ENCODE measurements around the gene EVI2A. TPM values are rescaled to one million over a fixed set of nuclear protein-coding genes. Genes with fewer than 3 reads are reported as not detected.

The EVI2A gene
- total and polyA plus RNA-seq, 2 donors (not counting 1 experiment from before 2014, with no cell fraction given), result 0.77 to 22.8 TPM

GRCh38 chr17:31364012-31364411, 42.6 kb upstream of the EVI2A start:
- H3K79me2 ChIP-seq (ENCODE audit: control insufficient read depth, insufficient read depth, low read length), result no peaks in the 10 kb centered on the region
- H3K9ac ChIP-seq (ENCODE audit: insufficient read depth, low read length), result no peak overlapping the region
- H2AFZ ChIP-seq (ENCODE audit: low read length), result no peak overlapping the region
- H4K20me1 ChIP-seq (ENCODE audit: control insufficient read depth, extremely low read depth, insufficient read depth, low read length), result no peaks in the 10 kb centered on the region
- H3K4me3 ChIP-seq (replicated peaks in 1 of 4; ENCODE audit: control extremely low read depth in 1 of 4, insufficient read depth in 1 of 4, low read depth in 3 of 4, low read length in 4 of 4), result no peak overlapping the region
- no peaks in the 10 kb centered on the region for H3K9me3 ChIP-seq (ENCODE audit: control insufficient read depth, insufficient read depth, low read depth, low read length)
- no peak overlapping the region for H3K4me2 ChIP-seq (ENCODE audit: extremely low read depth, insufficient read depth, low read length)
- H3K27ac ChIP-seq (ENCODE audit: insufficient read depth, low read length), result no peak overlapping the region
- no peaks in the 10 kb centered on the region for H3K4me1 ChIP-seq (ENCODE audit: control insufficient read depth, extremely low read depth, insufficient read depth, low read length)
- H3K36me3 ChIP-seq (ENCODE audit: control insufficient read depth, insufficient read depth, low read length), result no peaks in the 10 kb centered on the region
- DNase-seq (ENCODE audit: low read depth in 2 of 2), result no peak
- no peaks in the 10 kb centered on the region for H3K27me3 ChIP-seq (ENCODE audit: control insufficient read depth, insufficient read depth, low read length)
- TF ChIP-seq EZH2 (IDR thresholded peaks at IDR 0.05; ENCODE audit: low read length, missing control alignments) (no peak), CTCF (conservative IDR thresholded peaks at IDR 0.05 in 1 of 2, IDR thresholded peaks at IDR 0.05 in 1 of 2; ENCODE audit: low read depth in 1 of 2, low read length in 2 of 2) (no peak)

GRCh38 chr17:31357839-31358394, 36.5 kb upstream of the EVI2A start:
- H4K20me1 ChIP-seq (ENCODE audit: control insufficient read depth, extremely low read depth, insufficient read depth, low read length), result no peaks in the 10 kb centered on the region
- no peak overlapping the region for H2AFZ ChIP-seq (ENCODE audit: low read length)
- H3K36me3 ChIP-seq (ENCODE audit: control insufficient read depth, insufficient read depth, low read length), result no peaks in the 10 kb centered on the region
- H3K27me3 ChIP-seq (ENCODE audit: control insufficient read depth, insufficient read depth, low read length), result no peaks in the 10 kb centered on the region
- H3K4me2 ChIP-seq (ENCODE audit: extremely low read depth, insufficient read depth, low read length), result no peak overlapping the region
- H3K4me3 ChIP-seq (replicated peaks in 1 of 4; ENCODE audit: control extremely low read depth in 1 of 4, insufficient read depth in 1 of 4, low read depth in 3 of 4, low read length in 4 of 4), result no peak overlapping the region
- DNase-seq (ENCODE audit: low read depth in 2 of 2), result peak in 1 of 2 donors; percentile 75
- H3K79me2 ChIP-seq (ENCODE audit: control insufficient read depth, insufficient read depth, low read length), result no peaks in the 10 kb centered on the region
- H3K9me3 ChIP-seq (ENCODE audit: control insufficient read depth, insufficient read depth, low read depth, low read length), result no peaks in the 10 kb centered on the region
- H3K27ac ChIP-seq (ENCODE audit: insufficient read depth, low read length), result no peak overlapping the region
- H3K9ac ChIP-seq (ENCODE audit: insufficient read depth, low read length), result no peak overlapping the region
- TF ChIP-seq CTCF (conservative IDR thresholded peaks at IDR 0.05 in 1 of 2, IDR thresholded peaks at IDR 0.05 in 1 of 2; ENCODE audit: low read depth in 1 of 2, low read length in 2 of 2) (no peak), EZH2 (IDR thresholded peaks at IDR 0.05; ENCODE audit: low read length, missing control alignments) (no peak)
- no peaks in the 10 kb centered on the region for H3K4me1 ChIP-seq (ENCODE audit: control insufficient read depth, extremely low read depth, insufficient read depth, low read length)

DNA sequence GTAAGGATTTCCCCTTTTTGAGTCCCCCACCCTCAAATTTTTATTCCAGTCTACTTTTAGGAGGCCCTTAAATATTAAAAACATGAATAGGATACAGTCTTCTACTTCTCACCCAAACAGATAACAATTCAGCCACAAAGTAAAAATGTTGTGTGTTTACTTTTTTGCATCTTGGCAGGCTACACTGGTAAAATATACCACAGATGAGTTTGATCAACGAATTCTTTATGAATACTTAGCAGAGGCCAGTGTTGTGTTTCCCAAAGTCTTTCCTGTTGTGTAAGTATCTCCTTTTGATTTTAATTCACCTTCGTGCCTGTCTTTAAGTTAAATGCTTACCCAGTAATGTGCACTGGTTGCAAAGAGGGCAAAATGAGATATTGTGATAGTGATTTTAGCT, 35.7 kb upstream of the EVI2A start:
- no peaks in the 10 kb centered on the region for H3K4me1 ChIP-seq (ENCODE audit: control insufficient read depth, extremely low read depth, insufficient read depth, low read length)
- DNase-seq (ENCODE audit: low read depth in 2 of 2), result no peak
- no peaks in the 10 kb centered on the region for H3K79me2 ChIP-seq (ENCODE audit: control insufficient read depth, insufficient read depth, low read length)
- H4K20me1 ChIP-seq (ENCODE audit: control insufficient read depth, extremely low read depth, insufficient read depth, low read length), result no peaks in the 10 kb centered on the region
- no peak for TF ChIP-seq CTCF (conservative IDR thresholded peaks at IDR 0.05 in 1 of 2, IDR thresholded peaks at IDR 0.05 in 1 of 2; ENCODE audit: low read depth in 1 of 2, low read length in 2 of 2)
- no peak for TF ChIP-seq EZH2 (IDR thresholded peaks at IDR 0.05; ENCODE audit: low read length, missing control alignments)
- no peaks in the 10 kb centered on the region for H3K9me3 ChIP-seq (ENCODE audit: control insufficient read depth, insufficient read depth, low read depth, low read length)
- H3K36me3 ChIP-seq (ENCODE audit: control insufficient read depth, insufficient read depth, low read length), result no peaks in the 10 kb centered on the region
- no peak overlapping the region for H2AFZ ChIP-seq (ENCODE audit: low read length)
- H3K4me3 ChIP-seq (replicated peaks in 1 of 4; ENCODE audit: control extremely low read depth in 1 of 4, insufficient read depth in 1 of 4, low read depth in 3 of 4, low read length in 4 of 4), result no peak overlapping the region
- no peak overlapping the region for H3K27ac ChIP-seq (ENCODE audit: insufficient read depth, low read length)
- H3K27me3 ChIP-seq (ENCODE audit: control insufficient read depth, insufficient read depth, low read length), result no peaks in the 10 kb centered on the region
- no peak overlapping the region for H3K4me2 ChIP-seq (ENCODE audit: extremely low read depth, insufficient read depth, low read length)
- H3K9ac ChIP-seq (ENCODE audit: insufficient read depth, low read length), result no peak overlapping the region

Data from fibroblast of lung (primary cell).